ENCODE results near the gene RHOB.

DNA sequence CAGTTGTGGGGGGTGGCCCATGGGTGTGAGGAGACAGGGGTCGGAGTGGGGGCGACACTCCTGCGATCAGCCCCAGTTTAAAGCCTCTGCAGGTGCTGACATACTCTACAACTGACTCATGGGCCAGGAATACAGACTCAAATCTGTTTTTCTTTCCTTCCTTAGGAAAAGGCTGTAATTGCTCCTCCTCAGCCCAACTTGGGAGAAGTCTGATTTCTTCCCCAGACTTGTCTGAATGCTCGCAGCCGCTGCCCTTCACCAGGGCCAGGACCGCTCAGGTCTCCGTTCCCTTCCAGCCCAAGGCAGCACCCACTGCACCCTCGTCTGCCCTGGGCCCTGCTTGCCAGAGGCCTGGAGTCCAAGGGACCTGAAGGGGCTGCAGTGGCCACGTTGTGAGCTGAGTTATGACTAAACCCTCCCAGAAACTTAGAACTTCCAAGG, 41.3 kb downstream of the RHOB start:
- TF ChIP-seq GABPA (IDR thresholded peaks at IDR 0.05 in 1 of 2, conservative IDR thresholded peaks at IDR 0.05 in 1 of 2): no peak
- TF ChIP-seq TAF1 (conservative IDR thresholded peaks at IDR 0.05): no peak
- TF ChIP-seq, protein P1, sequence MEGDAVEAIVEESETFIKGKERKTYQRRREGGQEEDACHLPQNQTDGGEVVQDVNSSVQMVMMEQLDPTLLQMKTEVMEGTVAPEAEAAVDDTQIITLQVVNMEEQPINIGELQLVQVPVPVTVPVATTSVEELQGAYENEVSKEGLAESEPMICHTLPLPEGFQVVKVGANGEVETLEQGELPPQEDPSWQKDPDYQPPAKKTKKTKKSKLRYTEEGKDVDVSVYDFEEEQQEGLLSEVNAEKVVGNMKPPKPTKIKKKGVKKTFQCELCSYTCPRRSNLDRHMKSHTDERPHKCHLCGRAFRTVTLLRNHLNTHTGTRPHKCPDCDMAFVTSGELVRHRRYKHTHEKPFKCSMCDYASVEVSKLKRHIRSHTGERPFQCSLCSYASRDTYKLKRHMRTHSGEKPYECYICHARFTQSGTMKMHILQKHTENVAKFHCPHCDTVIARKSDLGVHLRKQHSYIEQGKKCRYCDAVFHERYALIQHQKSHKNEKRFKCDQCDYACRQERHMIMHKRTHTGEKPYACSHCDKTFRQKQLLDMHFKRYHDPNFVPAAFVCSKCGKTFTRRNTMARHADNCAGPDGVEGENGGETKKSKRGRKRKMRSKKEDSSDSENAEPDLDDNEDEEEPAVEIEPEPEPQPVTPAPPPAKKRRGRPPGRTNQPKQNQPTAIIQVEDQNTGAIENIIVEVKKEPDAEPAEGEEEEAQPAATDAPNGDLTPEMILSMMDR (IDR thresholded peaks at IDR 0.05; ENCODE audit: low read depth, low read length, missing input control): no peak
- TF ChIP-seq, protein P2, sequence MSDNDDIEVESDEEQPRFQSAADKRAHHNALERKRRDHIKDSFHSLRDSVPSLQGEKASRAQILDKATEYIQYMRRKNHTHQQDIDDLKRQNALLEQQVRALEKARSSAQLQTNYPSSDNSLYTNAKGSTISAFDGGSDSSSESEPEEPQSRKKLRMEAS (IDR thresholded peaks at IDR 0.05): no peak
- TF ChIP-seq YY1 (IDR thresholded peaks at IDR 0.05): no peak
- TF ChIP-seq NR2F2 (IDR thresholded peaks at IDR 0.05): no peak
- TF ChIP-seq, protein P3, sequence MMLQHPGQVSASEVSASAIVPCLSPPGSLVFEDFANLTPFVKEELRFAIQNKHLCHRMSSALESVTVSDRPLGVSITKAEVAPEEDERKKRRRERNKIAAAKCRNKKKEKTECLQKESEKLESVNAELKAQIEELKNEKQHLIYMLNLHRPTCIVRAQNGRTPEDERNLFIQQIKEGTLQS (IDR thresholded peaks at IDR 0.05): no peak
- TF ChIP-seq, protein P4, sequence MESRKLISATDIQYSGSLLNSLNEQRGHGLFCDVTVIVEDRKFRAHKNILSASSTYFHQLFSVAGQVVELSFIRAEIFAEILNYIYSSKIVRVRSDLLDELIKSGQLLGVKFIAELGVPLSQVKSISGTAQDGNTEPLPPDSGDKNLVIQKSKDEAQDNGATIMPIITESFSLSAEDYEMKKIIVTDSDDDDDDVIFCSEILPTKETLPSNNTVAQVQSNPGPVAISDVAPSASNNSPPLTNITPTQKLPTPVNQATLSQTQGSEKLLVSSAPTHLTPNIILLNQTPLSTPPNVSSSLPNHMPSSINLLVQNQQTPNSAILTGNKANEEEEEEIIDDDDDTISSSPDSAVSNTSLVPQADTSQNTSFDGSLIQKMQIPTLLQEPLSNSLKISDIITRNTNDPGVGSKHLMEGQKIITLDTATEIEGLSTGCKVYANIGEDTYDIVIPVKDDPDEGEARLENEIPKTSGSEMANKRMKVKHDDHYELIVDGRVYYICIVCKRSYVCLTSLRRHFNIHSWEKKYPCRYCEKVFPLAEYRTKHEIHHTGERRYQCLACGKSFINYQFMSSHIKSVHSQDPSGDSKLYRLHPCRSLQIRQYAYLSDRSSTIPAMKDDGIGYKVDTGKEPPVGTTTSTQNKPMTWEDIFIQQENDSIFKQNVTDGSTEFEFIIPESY (IDR thresholded peaks at IDR 0.05): no peak
- no peak for TF ChIP-seq JUND (IDR thresholded peaks at IDR 0.05)
- TF ChIP-seq, protein P5, sequence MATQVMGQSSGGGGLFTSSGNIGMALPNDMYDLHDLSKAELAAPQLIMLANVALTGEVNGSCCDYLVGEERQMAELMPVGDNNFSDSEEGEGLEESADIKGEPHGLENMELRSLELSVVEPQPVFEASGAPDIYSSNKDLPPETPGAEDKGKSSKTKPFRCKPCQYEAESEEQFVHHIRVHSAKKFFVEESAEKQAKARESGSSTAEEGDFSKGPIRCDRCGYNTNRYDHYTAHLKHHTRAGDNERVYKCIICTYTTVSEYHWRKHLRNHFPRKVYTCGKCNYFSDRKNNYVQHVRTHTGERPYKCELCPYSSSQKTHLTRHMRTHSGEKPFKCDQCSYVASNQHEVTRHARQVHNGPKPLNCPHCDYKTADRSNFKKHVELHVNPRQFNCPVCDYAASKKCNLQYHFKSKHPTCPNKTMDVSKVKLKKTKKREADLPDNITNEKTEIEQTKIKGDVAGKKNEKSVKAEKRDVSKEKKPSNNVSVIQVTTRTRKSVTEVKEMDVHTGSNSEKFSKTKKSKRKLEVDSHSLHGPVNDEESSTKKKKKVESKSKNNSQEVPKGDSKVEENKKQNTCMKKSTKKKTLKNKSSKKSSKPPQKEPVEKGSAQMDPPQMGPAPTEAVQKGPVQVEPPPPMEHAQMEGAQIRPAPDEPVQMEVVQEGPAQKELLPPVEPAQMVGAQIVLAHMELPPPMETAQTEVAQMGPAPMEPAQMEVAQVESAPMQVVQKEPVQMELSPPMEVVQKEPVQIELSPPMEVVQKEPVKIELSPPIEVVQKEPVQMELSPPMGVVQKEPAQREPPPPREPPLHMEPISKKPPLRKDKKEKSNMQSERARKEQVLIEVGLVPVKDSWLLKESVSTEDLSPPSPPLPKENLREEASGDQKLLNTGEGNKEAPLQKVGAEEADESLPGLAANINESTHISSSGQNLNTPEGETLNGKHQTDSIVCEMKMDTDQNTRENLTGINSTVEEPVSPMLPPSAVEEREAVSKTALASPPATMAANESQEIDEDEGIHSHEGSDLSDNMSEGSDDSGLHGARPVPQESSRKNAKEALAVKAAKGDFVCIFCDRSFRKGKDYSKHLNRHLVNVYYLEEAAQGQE (IDR thresholded peaks at IDR 0.05): no peak
- no peak for TF ChIP-seq RXRA (IDR thresholded peaks at IDR 0.05)
- TF ChIP-seq SP1 (IDR thresholded peaks at IDR 0.05): no peak

Measured in liver (tissue), 3 donors.